Left ventricle myocardium superior (tissue), 1 donor: Measurements from ENCODE around the gene MYO15A. TPM values are rescaled to one million over a fixed set of nuclear protein-coding genes. Genes with fewer than 3 reads are reported as not detected.

ENCODE experiments used
- ATAC-seq: fragments of 200-7000 bp; cut with Tn5 transposase; one replicate; pipeline ENCODE4 v1.9.1; 2020; ENCODE audit warnings: mild to moderate bottlenecking, moderate library complexity
- DNase-seq: peaks from one replicate; pipeline ENCODE4 v3.0.0-alpha.2; 2020
- intact Hi-C: fragments of 100-400 bp; cut with micrococcal nuclease; formaldehyde crosslinking; loops from one replicate; pipeline ENCODE4 v1.11.0; 2022
- total RNA-seq: library from RNA; stranded (reverse); fragmentation: NEBNext Ultra II Directional; extraction: Animal tissue kit (Norgen Biotek cat#: 25700); gene quantifications from one replicate; pipeline ENCODE4 v1.2.1, GENCODE V29; 2021
- donor health status: DM: no; HTN: yes; CAD: no; lungs with severe emphysema.

Gene MYO15A
- total RNA-seq, 1 donor from 2014 or later, result 0.45 TPM

- DNase-seq, result no peak
These were observed 6.7 kb upstream of the MYO15A start for GRCh38 chr17:18101828-18102227.

GRCh38 chr17:18102640-18103039 is 5.9 kb upstream of the MYO15A start:
- no peak for ATAC-seq
- no peak for DNase-seq
- intact Hi-C loops, result no loop called here

More at GRCh38 chr17:18101828-18102227, 6.7 kb upstream of the MYO15A start:
- no peak for ATAC-seq
- intact Hi-C loops, result no loop called here

- intact Hi-C loops, result no loop called here
- DNase-seq (no peak), ATAC-seq (no peak)
These were observed 3.5 kb upstream of the MYO15A start for GRCh38 chr17:18105027-18105426.

GRCh38 chr17:18105595-18105994 is 3.0 kb upstream of the MYO15A start:
- DNase-seq (no peak), ATAC-seq (no peak)

GRCh38 chr17:18106211-18106610 is 2.3 kb upstream of the MYO15A start:
- intact Hi-C loops, result no loop called here
- no peak for ATAC-seq
- DNase-seq, result no peak

More at GRCh38 chr17:18105595-18105994, 3.0 kb upstream of the MYO15A start:
- intact Hi-C loops, result no loop called here

- DNase-seq (no peak), ATAC-seq (no peak)
- intact Hi-C loops, result no loop called here
These were observed 1.3 kb upstream of the MYO15A start for GRCh38 chr17:18107061-18107790.

GRCh38 chr17:18107971-18108370 is 585 bp upstream of the MYO15A start:
- DNase-seq (no peak), ATAC-seq (no peak)
- intact Hi-C loops, result no loop called here

GRCh38 chr17:18109935-18110485 is 1.5 kb downstream of the MYO15A start:
- DNase-seq, result no peak
- intact Hi-C loops, result no loop called here
- ATAC-seq, result no peak

GRCh38 chr17:18110636-18111145 is 2.1 kb downstream of the MYO15A start:
- ATAC-seq, result no peak
- DNase-seq, result no peak
- intact Hi-C loops, result no loop called here

- DNase-seq (no peak), ATAC-seq (no peak)
- intact Hi-C loops, result no loop called here
These were observed 2.9 kb downstream of the MYO15A start for GRCh38 chr17:18111330-18111971.

- intact Hi-C loops, result no loop called here
- DNase-seq, result no peak
- ATAC-seq, result no peak
These were observed 7.0 kb downstream of the MYO15A start for GRCh38 chr17:18115517-18115916.

GRCh38 chr17:18116078-18116477 is 7.5 kb downstream of the MYO15A start:
- intact Hi-C loops, result no loop called here
- ATAC-seq (no peak), DNase-seq (no peak)

- intact Hi-C loops, result no loop called here
- ATAC-seq (no peak), DNase-seq (no peak)
These were observed 9.0 kb downstream of the MYO15A start for GRCh38 chr17:18117533-18117932.

GRCh38 chr17:18117982-18118975 is 9.7 kb downstream of the MYO15A start:
- intact Hi-C loops, result no loop called here
- ATAC-seq (no peak), DNase-seq (no peak)

- intact Hi-C loops, result no loop called here
- no peak for DNase-seq
- no peak for ATAC-seq
These were observed 10.7 kb downstream of the MYO15A start for GRCh38 chr17:18119166-18119745.

GRCh38 chr17:18119938-18120337 is 11.4 kb downstream of the MYO15A start:
- intact Hi-C loops, result no loop called here
- ATAC-seq, result no peak

GRCh38 chr17:18120461-18121017 is 12.0 kb downstream of the MYO15A start:
- intact Hi-C loops, result no loop called here
- no peak for DNase-seq
- no peak for ATAC-seq

More at GRCh38 chr17:18119938-18120337, 11.4 kb downstream of the MYO15A start:
- DNase-seq, result no peak

GRCh38 chr17:18121144-18121910 is 12.8 kb downstream of the MYO15A start:
- intact Hi-C loops, result no loop called here
- no peak for DNase-seq
- ATAC-seq, result no peak
